HepG2 (cell line): ENCODE results near the gene LEMD2. TPM values are rescaled to one million over a fixed set of nuclear protein-coding genes. Genes with fewer than 3 reads are reported as not detected.

Experiments
- ATAC-seq: fragments of 200-7000 bp; cut with Tn5 transposase; 3 replicates; pipeline ENCODE4 v1.9.1; 2020; ENCODE audit warnings: mild to moderate bottlenecking, moderate library complexity
- BruUV-seq: library from RNA; stranded (reverse); fragments of 400-500 nt; replicated peaks from 2 replicates; lab custom pipeline; 2021; lab: Mats Ljungman, UMichigan
- CTCF ChIA-PET: fragments of 300-600 bp; formaldehyde crosslinking; extraction: SDS; loops from one replicate; lab custom pipeline; 2021; ENCODE audit warnings: low total read pairs, inconsistent platforms, low intra/inter-chr PET ratio; lab: Yijun Ruan, JAX
- POLR2A ChIA-PET: fragments of 350-600 bp; sonication (Branson Sonifier 250); formaldehyde crosslinking; loops from one replicate; lab custom pipeline; 2020; ENCODE audit warnings: antibody characterized with exemption, inconsistent platforms; lab: Yijun Ruan, JAX
- DNase-seq: peaks from one replicate; pipeline ENCODE4 v3.0.0-alpha.2; 2015; ENCODE audit warnings: low spot score
- FAIRE-seq: peaks from 3 replicates; lab custom pipeline; 2011; peaks lifted over from hg19 to GRCh38; lab: Jason Lieb, UNC
- H2AFZ ChIP-seq: one replicate; pipeline ENCODE4 v1.6.1; 2011; ENCODE audit warnings: low read length, inconsistent platforms
- H3K27ac ChIP-seq: fragments of 300-600 bp; 3 replicates; pipeline ENCODE4 v1.8.0; 2011; ENCODE audit warnings: mixed run types, mild to moderate bottlenecking, mixed read lengths, low read length, inconsistent platforms; ENCODE audit not compliant: insufficient read depth; ENCODE audit errors: extremely low read length
- H3K27me3 ChIP-seq, 2 experiments: fragments of 200-600 bp in 1 of 2; 2 replicates in 1 of 2; 3 replicates in 1 of 2; pipeline versions ENCODE4 v1.6.0 to v1.8.0; 2011; ENCODE audit warnings: low read length in 2 of 2, mild to moderate bottlenecking in 2 of 2, moderate library complexity in 2 of 2, inconsistent platforms in 1 of 2; ENCODE audit not compliant: insufficient read depth in 2 of 2, control insufficient read depth in 1 of 2
- H3K36me3 ChIP-seq, 2 experiments: fragments of 200-600 bp in 1 of 2; replicated peaks in 1 of 2; 2 replicates in 1 of 2; 3 replicates in 1 of 2; pipeline versions ENCODE4 v1.5.1 to v1.8.0; 2011; ENCODE audit warnings: low read length in 2 of 2, inconsistent platforms in 1 of 2; ENCODE audit not compliant: insufficient read depth in 2 of 2, control insufficient read depth in 1 of 2
- H3K4me1 ChIP-seq: 2 replicates; pipeline ENCODE4 v1.5.1; 2012; ENCODE audit warnings: low read length, inconsistent platforms; ENCODE audit not compliant: insufficient read depth
- H3K4me2 ChIP-seq: 2 replicates; pipeline ENCODE4 v1.6.0; 2011; ENCODE audit warnings: low read depth, low read length, inconsistent platforms
- H3K4me3 ChIP-seq, 3 experiments: fragments of 200-600 bp in 1 of 3; sonication (generic), shearing (Covaris generic) in 1 of 3; replicated peaks in 1 of 3; 2 replicates each; pipeline ENCODE4 v1.5.1; 2011 to 2016; ENCODE audit warnings: low read length in 3 of 3, inconsistent platforms in 2 of 3, low read depth in 2 of 3, mild to moderate bottlenecking in 2 of 3, control low read depth in 1 of 3, mixed read lengths in 1 of 3; ENCODE audit not compliant: insufficient read depth in 1 of 3
- H3K79me2 ChIP-seq: one replicate; pipeline ENCODE4 v1.6.1; 2011; ENCODE audit warnings: low read length, inconsistent platforms; ENCODE audit not compliant: insufficient read depth
- H3K9ac ChIP-seq: 2 replicates; pipeline ENCODE4 v1.6.0; 2011; ENCODE audit warnings: mild to moderate bottlenecking, low read depth, low read length, inconsistent platforms; ENCODE audit not compliant: insufficient read depth
- H3K9me3 ChIP-seq: 2 replicates; pipeline ENCODE4 v1.5.1; 2012; ENCODE audit warnings: mild to moderate bottlenecking, low read length
- H4K20me1 ChIP-seq: 2 replicates; pipeline ENCODE4 v1.6.0; 2011; ENCODE audit warnings: inconsistent platforms, mild to moderate bottlenecking, low read length, moderate library complexity; ENCODE audit not compliant: insufficient read depth
- BCLAF1 ChIP-seq: fragments of 450-650 bp; IDR thresholded peaks from 2 replicates; pipeline ENCODE4 v1.6.1; 2017; ENCODE audit warnings: mild to moderate bottlenecking
- EZH2 ChIP-seq: conservative IDR thresholded peaks from 2 replicates; pipeline ENCODE4 v1.6.1; 2012; ENCODE audit warnings: mild to moderate bottlenecking, low read depth, low read length, moderate library complexity
- HMGXB4 ChIP-seq, 2 experiments: sonication (generic) in 1 of 2; formaldehyde crosslinking in 1 of 2; IDR thresholded peaks; 2 replicates each; pipeline versions ENCODE4 v1.4.0 to v1.6.1; 2018 to 2020; ENCODE audit warnings: missing genetic modification reagents in 2 of 2, borderline replicate concordance in 1 of 2, low read depth in 1 of 2, mild to moderate bottlenecking in 1 of 2, missing biosample characterization in 1 of 2
- MBNL3 ChIP-seq: fragments of 250-450 bp; sonication (Bioruptor Pico); conservative IDR thresholded peaks from 2 replicates; pipeline ENCODE4 v1.8.0; 2022; ENCODE audit warnings: mild to moderate bottlenecking, inconsistent platforms
- SP1 ChIP-seq, 2 experiments: fragments of 450-650 bp in 1 of 2; sonication (generic) in 1 of 2; formaldehyde crosslinking in 1 of 2; IDR thresholded peaks; 2 replicates each; pipeline versions ENCODE4 v1.4.0 to v1.6.1; 2016 to 2020; ENCODE audit warnings: missing genetic modification reagents in 1 of 2
- THAP8 ChIP-seq: sonication (generic); formaldehyde crosslinking; IDR thresholded peaks from 2 replicates; pipeline ENCODE4 v1.5.1; 2020; ENCODE audit warnings: missing genetic modification reagents, mild to moderate bottlenecking, borderline replicate concordance
- ZBTB37 ChIP-seq: sonication (generic); formaldehyde crosslinking; IDR thresholded peaks from 2 replicates; pipeline ENCODE4 v1.4.0; 2020; ENCODE audit warnings: mild to moderate bottlenecking, missing genetic modification reagents
- ZNF124 ChIP-seq: sonication (generic); formaldehyde crosslinking; IDR thresholded peaks from 2 replicates; pipeline ENCODE4 v1.4.0; 2020; ENCODE audit warnings: missing genetic modification reagents
- ZNF17 ChIP-seq: sonication (generic); formaldehyde crosslinking; IDR thresholded peaks from 2 replicates; pipeline ENCODE4 v1.5.0; 2020; ENCODE audit warnings: mild to moderate bottlenecking, missing genetic modification reagents
- ZNF543 ChIP-seq: sonication (generic); formaldehyde crosslinking; IDR thresholded peaks from 2 replicates; pipeline ENCODE4 v1.4.0; 2020; ENCODE audit warnings: mild to moderate bottlenecking, missing genetic modification reagents
- ZNF768 ChIP-seq: sonication (generic); formaldehyde crosslinking; IDR thresholded peaks from 2 replicates; pipeline ENCODE4 v1.4.0; 2020; ENCODE audit warnings: missing genetic modification reagents
- WGBS: methylation state at CpG from one replicate; pipeline ENCODE4 v1.1.6; 2017; ENCODE audit warnings: low lambda C conversion rate; 5-methylcytosine and 5-hydroxymethylcytosine counted together
- in situ Hi-C: cut with HindIII; loops from 2 replicates; pipeline ENCODE4 v1.10.0; 2017; ENCODE audit warnings: low pct_unique_long_range_greater_than_20kb; ENCODE audit not compliant: extremely low pct_ligation_motif_present
- intact Hi-C: fragments of 100-400 bp; cut with micrococcal nuclease; formaldehyde crosslinking; loops from one replicate; pipeline ENCODE4 v1.10.0; 2022; ENCODE audit not compliant: unreplicated experiment
- polyA plus RNA-seq, 8 experiments: library from polyadenylated mRNA; depleted of rRNA in 3 of 8; stranded (reverse) in 7 of 8; unstranded in 1 of 8; fragments of >200 nt; fragmentation: Illumina TruSeq in 4 of 8; extraction: Trizol in 4 of 8; gene quantifications; 2 replicates each; pipeline versions ENCODE4 v1.2.1 to v1.2.3, GENCODE V29; 2011 to 2016; ENCODE audit warnings: low read depth in 4 of 8, missing spikeins in 1 of 8, mixed read lengths in 1 of 8; ENCODE audit not compliant: insufficient read depth in 1 of 8
- total RNA-seq, 5 experiments: library from RNA; depleted of rRNA; stranded (reverse); fragments of >200 nt; fragmentation: Illumina TruSeq; extraction: Trizol; gene quantifications; 2 replicates each; pipeline ENCODE4 v1.2.3, GENCODE V29; 2016; ENCODE audit warnings: low read depth in 1 of 5

The LEMD2 gene
- total and polyA plus RNA-seq, 2 of the 13 experiments (the other 11 are each of a cell fraction or from before 2014, with no cell fraction given), result 45.2 to 62.9 TPM

GRCh38 chr6:33730611-33731010 lies 58.3 kb downstream of the LEMD2 start:
- no peak overlapping the region for H3K4me2 ChIP-seq
- no peaks in the 10 kb centered on the region for H3K79me2 ChIP-seq
- CTCF ChIA-PET, result no interaction called here
- H3K27ac ChIP-seq, result no peak overlapping the region
- no TSS peak for BruUV-seq
- in situ Hi-C loops, result no loop called here
- no peaks in the 10 kb centered on the region for H4K20me1 ChIP-seq
- TF ChIP-seq ZNF124 (CRISPR knock-in tag), result no peak
- 0 out of 2 replicates have a peak, but pooled peaks have one; percentile 42 for TF ChIP-seq ZNF768
- peaks cover 15% of the 10 kb centered on the region for H3K4me1 ChIP-seq
- FAIRE-seq (no peak), DNase-seq (no peak), ATAC-seq (no peak)
- H3K9ac ChIP-seq, result no peak overlapping the region
- intact Hi-C loops, result no loop called here
- POLR2A ChIA-PET, result no interaction called here
- H3K36me3 ChIP-seq, result no peaks in the 10 kb centered on the region
- H3K9me3 ChIP-seq, result no peaks in the 10 kb centered on the region
- peaks cover 0 to 4% of the 10 kb centered on the region in 2 experiments; a peak in 3 of 5 replicates for H3K27me3 ChIP-seq
- 62% methylated on average over 9 of the region's 10 CpGs for WGBS
- no peak overlapping the region for H3K4me3 ChIP-seq
- H2AFZ ChIP-seq, result no peak overlapping the region

- no peak overlapping the region for H3K27ac ChIP-seq
- FAIRE-seq, result no peak
- no peak for DNase-seq
- ChIA-PET CTCF (interaction anchor here (0.5 kb wide), 1 partner anchor 283 kb away, joined by 3 read pairs; no protein-coding TSS in a partner anchor), POLR2A (no interaction called here)
- 17% methylated on average over 4 of the region's 6 CpGs for WGBS
- in situ Hi-C loops (no loop called here), intact Hi-C loops (no loop called here)
- no peak overlapping the region for H2AFZ ChIP-seq
- peaks cover 0 to 4% of the 10 kb centered on the region in 2 experiments; a peak in 3 of 5 replicates for H3K27me3 ChIP-seq
- H3K9me3 ChIP-seq, result no peaks in the 10 kb centered on the region
- H4K20me1 ChIP-seq, result no peaks in the 10 kb centered on the region
- no TSS peak for BruUV-seq
- peaks cover 15% of the 10 kb centered on the region for H3K4me1 ChIP-seq
- H3K79me2 ChIP-seq, result no peaks in the 10 kb centered on the region
- ATAC-seq, result no peak
- no peak overlapping the region for H3K4me3 ChIP-seq
- no peaks in the 10 kb centered on the region for H3K36me3 ChIP-seq
- no peak overlapping the region for H3K4me2 ChIP-seq
- H3K9ac ChIP-seq, result no peak overlapping the region
- no peak for TF ChIP-seq BCLAF1
- TF ChIP-seq THAP8, result no peak
- TF ChIP-seq MBNL3 (CRISPR knock-in tag), result no peak
- no peak for TF ChIP-seq HMGXB4 (CRISPR knock-in tag; IDR thresholded peaks at IDR 0.05; ENCODE audit: borderline replicate concordance in 1 of 2, low read depth in 1 of 2)
- TF ChIP-seq ZNF17 (CRISPR knock-in tag), result no peak
- TF ChIP-seq ZNF543, result no peak
- no peak for TF ChIP-seq EZH2
- TF ChIP-seq ZBTB37, result no peak
- TF ChIP-seq SP1 (IDR thresholded peaks at IDR 0.05), result no peak
- TF ChIP-seq SP1 (CRISPR knock-in tag; IDR thresholded peaks at IDR 0.05), result no peak
Observed at GRCh38 chr6:33729059-33729458, 59.9 kb downstream of the LEMD2 start.
